Stomach smooth muscle (tissue), 2 donors: ENCODE results near the gene ARID5A.

Experiments
- H3K27ac ChIP-seq: one replicate; pipeline ENCODE4 v1.7.0; 2013; ENCODE audit warnings: mild to moderate bottlenecking, low read length, inconsistent platforms
- H3K27me3 ChIP-seq, 2 donors: one replicate each; pipeline ENCODE4 v1.7.0; 2013; ENCODE audit warnings: low read length in 2 of 2; ENCODE audit not compliant: insufficient read depth in 2 of 2, control insufficient read depth in 1 of 2
- H3K36me3 ChIP-seq, 2 donors: one replicate each; pipeline ENCODE4 v1.7.0; 2013; ENCODE audit warnings: low read length in 2 of 2; ENCODE audit not compliant: control insufficient read depth in 2 of 2, insufficient read depth in 2 of 2
- H3K4me1 ChIP-seq: one replicate; pipeline ENCODE4 v1.7.0; 2013; ENCODE audit warnings: low read length; ENCODE audit not compliant: control insufficient read depth, insufficient read depth
- H3K4me3 ChIP-seq, 2 donors: one replicate each; pipeline ENCODE4 v1.7.0; 2013; ENCODE audit warnings: low read length in 2 of 2
- H3K9ac ChIP-seq, 2 donors: one replicate each; pipeline ENCODE4 v1.7.0; 2013; ENCODE audit warnings: low read length in 2 of 2, mild to moderate bottlenecking in 1 of 2
- H3K9me3 ChIP-seq, 2 donors: one replicate each; pipeline ENCODE4 v1.7.0; 2013; ENCODE audit warnings: low read length in 2 of 2; ENCODE audit not compliant: control insufficient read depth in 2 of 2
- donor health status: healthy.
- donor health status: Pancreatic carcinoma.

The ARID5A gene

DNA sequence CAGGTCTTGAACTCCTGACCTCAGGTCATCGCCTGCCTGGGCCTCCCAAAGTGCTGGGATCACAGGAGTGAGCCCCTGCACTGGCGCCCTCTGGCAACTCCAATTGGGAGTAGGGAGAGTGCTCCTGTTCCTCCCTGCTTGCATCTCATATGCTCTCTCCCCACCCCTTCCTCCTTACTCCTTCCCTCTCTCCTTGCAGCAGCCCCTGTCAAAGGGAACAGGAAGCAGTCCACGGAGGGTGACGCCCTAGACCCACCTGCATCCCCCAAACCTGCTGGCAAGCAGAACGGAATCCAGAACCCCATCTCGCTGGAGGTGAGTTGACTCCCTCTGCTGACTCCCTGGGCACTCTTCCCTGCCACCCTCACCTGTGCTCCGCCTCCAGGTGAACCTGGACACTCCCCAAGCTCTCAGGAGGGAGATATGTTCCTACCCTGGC is 10.7 kb downstream of the ARID5A start:
- Histone ChIP-seq H3K27me3 (no peaks in the 10 kb centered on the region), H3K9ac (no peak overlapping the region), H3K27ac (no peak overlapping the region), H3K4me1 (peaks cover 12% of the 10 kb centered on the region), H3K36me3 (peaks cover 19 to 46% of the 10 kb centered on the region in 2 donors), H3K4me3 (no peak overlapping the region), H3K9me3 (no peaks in the 10 kb centered on the region)

DNA sequence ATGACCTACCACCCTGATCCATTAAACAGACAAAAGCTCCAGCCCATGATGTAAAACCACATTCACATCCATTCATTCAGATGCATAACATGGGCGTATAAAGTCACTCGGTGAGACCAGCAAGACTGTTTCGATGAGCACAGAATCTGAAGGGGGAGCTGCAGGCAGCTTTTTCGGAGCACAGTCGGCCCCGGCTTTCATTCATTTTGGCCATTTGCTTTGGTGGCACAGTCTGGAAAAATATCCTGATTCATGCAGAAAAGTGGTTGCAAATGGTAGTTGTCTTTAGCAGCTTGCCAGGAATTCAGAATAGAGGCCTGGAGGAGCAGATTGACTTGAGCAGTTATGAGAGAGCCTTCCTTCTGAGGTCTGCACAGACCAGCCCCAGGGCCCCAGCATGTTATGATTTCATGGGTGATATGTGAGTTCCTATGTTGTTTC is 11.2 kb downstream of the ARID5A start:
- no peaks in the 10 kb centered on the region for H3K27me3 ChIP-seq

DNA sequence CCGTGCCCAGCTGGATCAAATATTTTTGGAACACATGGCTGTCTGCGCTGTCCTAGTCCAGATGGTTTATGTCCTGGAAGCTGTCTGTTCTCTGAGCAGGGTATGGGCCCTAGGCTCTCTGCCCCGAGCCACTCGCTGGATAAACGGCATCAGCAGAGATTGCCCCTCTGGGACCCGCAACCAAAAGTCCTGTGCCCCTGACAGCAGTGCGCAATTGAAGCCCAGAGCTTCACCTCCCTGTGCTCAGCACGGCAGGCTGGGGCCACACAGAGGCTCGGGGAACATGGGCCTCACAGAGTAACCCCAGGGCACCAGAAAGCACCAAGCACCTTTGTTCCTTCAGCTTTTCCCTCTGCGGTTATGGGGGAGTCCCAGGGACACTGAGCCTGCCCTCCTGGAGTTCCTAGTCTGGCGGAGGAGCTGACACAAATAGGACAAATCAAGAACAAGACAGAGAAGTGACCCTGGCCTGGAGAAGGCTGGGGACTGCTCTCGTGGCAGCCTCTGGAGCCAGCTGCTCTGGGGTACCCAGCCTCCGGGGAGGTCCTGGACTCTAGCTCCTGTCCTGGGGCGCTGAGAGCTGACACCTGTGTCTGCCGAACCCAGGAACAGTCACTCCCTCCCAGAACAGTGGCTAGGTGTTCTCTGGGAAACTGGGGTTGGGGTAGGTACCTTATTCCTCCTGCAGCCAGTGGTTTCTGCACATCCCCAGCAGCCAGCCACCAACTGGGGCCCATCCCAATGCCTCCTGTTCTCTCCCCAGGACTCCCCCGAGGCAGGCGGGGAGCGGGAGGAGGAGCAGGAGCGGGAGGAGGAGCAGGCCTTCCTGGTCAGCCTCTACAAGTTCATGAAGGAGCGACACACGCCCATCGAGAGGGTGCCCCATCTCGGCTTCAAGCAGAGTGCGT is 12.3 kb downstream of the ARID5A start:
- Histone ChIP-seq H3K36me3 (peaks cover 21 to 39% of the 10 kb centered on the region in 2 donors), H3K4me3 (no peak overlapping the region), H3K4me1 (peaks cover 3% of the 10 kb centered on the region), H3K9ac (no peak overlapping the region), H3K27me3 (no peaks in the 10 kb centered on the region), H3K9me3 (no peaks in the 10 kb centered on the region), H3K27ac (no peak overlapping the region)

More for the DNA sequence above, 11.2 kb downstream of the ARID5A start:
- Histone ChIP-seq H3K9me3 (no peaks in the 10 kb centered on the region), H3K9ac (no peak overlapping the region), H3K4me3 (no peak overlapping the region), H3K4me1 (peaks cover 7% of the 10 kb centered on the region), H3K27ac (no peak overlapping the region), H3K36me3 (peaks cover 21 to 44% of the 10 kb centered on the region in 2 donors)

DNA sequence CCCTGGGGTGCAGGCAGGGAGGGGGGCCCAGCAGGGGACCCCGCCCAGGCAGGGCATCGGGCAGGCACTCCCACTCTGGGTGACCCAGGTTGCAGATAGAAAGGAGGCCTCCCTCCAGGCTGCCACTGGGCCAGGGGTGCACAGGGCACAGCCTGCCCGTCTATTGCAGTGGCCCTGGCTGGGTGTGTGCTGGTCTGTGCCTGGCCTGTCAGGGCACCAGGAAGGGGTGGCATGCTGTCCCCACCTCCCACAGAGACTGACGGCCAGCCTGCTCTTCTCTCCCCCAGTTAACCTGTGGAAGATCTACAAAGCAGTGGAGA is 12.9 kb downstream of the ARID5A start:
- peaks cover 7% of the 10 kb centered on the region for H3K4me1 ChIP-seq
- H3K9me3 ChIP-seq = no peaks in the 10 kb centered on the region
- no peak overlapping the region for H3K9ac ChIP-seq
- no peak overlapping the region for H3K4me3 ChIP-seq
- peaks cover 21 to 39% of the 10 kb centered on the region in 2 donors for H3K36me3 ChIP-seq
- no peak overlapping the region for H3K27ac ChIP-seq
- no peaks in the 10 kb centered on the region for H3K27me3 ChIP-seq

DNA sequence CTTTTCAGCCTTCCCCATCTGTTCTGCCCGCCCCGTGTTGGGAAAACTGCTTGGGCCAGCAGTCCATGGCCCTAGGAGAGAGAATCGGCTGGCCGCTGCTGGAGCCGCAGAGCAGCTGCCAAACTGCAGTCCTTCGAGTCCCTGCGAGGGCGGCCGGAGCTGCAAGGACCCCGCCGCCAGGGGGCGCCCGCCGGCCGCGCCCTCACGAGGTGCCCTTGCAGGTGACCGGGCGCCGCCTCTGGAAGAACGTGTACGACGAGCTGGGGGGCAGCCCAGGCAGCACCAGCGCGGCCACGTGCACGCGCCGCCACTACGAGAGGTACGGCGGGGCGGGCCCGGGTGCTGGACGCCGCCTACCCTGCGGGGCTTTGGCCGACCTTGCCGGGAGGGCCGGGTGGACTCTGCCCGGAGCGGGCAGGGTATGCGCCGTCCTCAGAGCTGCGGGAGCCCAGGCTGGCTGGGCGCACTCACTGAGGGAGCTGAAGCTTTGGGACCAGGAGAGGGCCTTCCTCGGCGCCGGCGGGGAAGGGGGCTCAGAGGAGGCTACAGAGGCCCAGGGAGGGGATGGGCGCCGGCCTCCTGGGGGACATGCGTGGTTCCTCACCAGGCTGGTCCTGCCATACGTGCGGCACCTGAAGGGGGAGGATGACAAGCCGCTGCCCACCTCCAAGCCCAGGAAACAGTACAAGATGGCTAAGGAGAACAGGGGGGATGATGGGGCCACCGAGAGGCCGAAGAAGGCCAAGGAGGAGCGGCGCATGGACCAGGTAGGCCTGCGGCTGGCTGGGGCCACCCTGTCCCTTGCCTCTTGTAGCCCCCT is 13.6 kb downstream of the ARID5A start:
- Histone ChIP-seq H3K27ac (no peak overlapping the region), H3K4me1 (peaks cover 10% of the 10 kb centered on the region), H3K9me3 (no peaks in the 10 kb centered on the region), H3K27me3 (no peaks in the 10 kb centered on the region), H3K9ac (no peak overlapping the region), H3K36me3 (peaks cover 21 to 39% of the 10 kb centered on the region in 2 donors), H3K4me3 (no peak overlapping the region)

DNA sequence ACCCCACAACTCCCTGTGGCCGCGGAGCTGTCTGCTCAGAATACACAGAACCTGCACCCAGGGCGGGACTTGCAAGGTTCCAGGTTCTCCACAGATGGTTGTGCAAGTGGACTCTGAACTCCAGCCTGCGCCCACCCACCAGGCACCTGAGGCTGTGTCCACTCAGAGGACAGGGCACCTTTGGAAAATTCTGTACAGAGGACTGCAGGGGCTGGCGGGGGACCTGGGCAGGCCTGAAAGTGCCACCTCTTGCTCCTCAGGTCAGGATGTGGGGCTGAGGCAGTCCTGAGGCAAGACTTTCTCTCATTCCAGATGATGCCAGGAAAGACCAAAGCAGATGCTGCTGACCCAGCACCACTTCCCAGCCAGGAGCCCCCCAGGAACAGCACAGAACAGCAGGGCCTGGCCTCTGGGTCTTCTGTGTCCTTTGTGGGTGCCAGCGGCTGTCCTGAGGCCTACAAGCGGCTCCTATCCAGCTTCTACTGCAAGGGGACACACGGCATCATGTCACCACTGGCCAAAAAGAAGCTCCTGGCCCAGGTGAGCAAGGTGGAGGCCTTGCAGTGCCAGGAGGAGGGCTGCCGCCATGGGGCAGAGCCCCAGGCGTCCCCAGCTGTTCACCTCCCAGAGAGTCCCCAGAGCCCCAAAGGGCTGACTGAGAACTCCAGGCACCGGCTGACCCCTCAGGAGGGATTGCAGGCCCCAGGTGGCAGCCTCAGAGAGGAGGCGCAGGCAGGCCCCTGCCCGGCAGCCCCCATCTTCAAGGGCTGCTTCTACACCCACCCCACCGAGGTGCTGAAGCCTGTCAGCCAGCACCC is 14.4 kb downstream of the ARID5A start:
- Histone ChIP-seq H3K27ac (no peak overlapping the region), H3K27me3 (no peaks in the 10 kb centered on the region), H3K9me3 (no peaks in the 10 kb centered on the region), H3K9ac (no peak overlapping the region), H3K4me1 (peaks cover 10% of the 10 kb centered on the region), H3K4me3 (no peak overlapping the region), H3K36me3 (peaks cover 21 to 38% of the 10 kb centered on the region in 2 donors)

DNA sequence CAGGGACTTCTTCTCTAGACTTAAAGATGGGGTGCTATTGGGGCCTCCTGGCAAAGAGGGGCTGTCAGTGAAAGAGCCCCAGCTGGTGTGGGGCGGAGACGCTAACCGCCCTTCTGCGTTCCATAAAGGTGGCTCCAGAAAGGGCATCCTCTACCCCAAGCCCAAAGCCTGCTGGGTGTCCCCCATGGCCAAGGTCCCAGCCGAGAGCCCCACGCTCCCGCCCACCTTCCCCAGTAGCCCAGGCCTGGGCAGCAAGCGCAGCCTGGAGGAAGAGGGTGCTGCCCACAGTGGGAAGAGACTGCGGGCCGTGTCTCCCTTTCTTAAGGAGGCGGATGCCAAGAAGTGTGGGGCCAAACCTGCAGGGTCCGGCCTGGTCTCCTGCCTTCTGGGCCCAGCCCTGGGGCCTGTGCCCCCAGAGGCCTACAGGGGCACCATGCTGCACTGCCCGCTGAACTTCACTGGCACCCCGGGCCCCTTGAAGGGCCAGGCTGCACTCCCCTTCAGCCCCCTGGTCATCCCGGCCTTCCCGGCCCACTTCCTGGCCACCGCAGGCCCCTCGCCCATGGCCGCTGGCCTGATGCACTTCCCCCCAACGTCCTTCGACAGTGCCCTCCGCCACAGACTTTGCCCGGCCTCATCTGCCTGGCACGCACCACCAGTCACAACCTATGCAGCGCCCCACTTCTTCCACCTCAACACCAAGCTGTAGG is 15.2 kb downstream of the ARID5A start:
- Histone ChIP-seq H3K4me3 (no peak overlapping the region), H3K9ac (no peak overlapping the region), H3K9me3 (no peaks in the 10 kb centered on the region), H3K27ac (no peak overlapping the region), H3K36me3 (peaks cover 21 to 36% of the 10 kb centered on the region in 2 donors), H3K4me1 (peaks cover 10% of the 10 kb centered on the region), H3K27me3 (no peaks in the 10 kb centered on the region)

DNA sequence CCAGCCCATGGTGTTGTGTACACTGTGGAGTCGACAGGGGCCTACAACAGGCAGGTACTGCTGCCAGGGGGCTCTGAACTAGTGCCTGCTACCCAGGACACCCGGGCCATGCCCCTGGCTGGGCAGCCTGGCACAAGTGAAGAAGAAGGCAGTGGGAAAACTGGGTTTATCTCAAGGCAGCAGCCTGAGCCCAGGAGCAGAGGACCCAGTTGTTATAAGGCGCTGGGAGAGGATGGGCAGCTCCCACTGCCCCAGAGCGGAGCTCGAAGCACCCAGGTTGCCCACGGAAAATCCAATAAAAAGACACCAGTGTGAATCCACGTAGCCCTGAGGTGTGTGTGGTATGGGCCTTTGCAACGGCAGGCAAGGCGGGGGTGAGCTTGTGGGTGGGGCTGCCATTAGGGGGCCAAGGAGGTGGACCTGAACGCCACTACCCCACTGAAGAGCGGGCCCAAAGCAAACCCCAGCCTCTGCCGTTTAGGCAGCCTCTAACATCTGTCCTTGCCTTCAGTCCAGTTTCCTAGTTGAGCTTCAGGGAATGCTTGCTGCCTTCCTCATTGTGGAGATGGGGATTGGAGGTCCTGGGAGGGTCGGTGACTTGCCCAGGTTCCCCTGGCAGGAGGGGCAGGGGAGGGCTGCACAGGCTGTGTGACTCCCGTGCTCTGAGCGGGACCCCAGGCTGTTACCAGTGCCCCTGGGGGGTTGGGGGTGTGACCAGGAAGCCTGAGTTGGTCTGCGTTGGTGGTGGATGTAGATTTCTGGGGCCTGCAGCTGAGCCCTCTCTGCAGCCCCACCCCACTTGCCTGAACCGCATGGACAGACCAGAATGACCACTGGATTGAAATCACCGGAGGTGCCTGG is 16.0 kb downstream of the ARID5A start:
- Histone ChIP-seq H3K9ac (no peak overlapping the region), H3K36me3 (peaks cover 21 to 32% of the 10 kb centered on the region in 2 donors), H3K4me3 (no peak overlapping the region), H3K9me3 (no peaks in the 10 kb centered on the region), H3K4me1 (peaks cover 7% of the 10 kb centered on the region), H3K27me3 (no peaks in the 10 kb centered on the region), H3K27ac (no peak overlapping the region)

DNA sequence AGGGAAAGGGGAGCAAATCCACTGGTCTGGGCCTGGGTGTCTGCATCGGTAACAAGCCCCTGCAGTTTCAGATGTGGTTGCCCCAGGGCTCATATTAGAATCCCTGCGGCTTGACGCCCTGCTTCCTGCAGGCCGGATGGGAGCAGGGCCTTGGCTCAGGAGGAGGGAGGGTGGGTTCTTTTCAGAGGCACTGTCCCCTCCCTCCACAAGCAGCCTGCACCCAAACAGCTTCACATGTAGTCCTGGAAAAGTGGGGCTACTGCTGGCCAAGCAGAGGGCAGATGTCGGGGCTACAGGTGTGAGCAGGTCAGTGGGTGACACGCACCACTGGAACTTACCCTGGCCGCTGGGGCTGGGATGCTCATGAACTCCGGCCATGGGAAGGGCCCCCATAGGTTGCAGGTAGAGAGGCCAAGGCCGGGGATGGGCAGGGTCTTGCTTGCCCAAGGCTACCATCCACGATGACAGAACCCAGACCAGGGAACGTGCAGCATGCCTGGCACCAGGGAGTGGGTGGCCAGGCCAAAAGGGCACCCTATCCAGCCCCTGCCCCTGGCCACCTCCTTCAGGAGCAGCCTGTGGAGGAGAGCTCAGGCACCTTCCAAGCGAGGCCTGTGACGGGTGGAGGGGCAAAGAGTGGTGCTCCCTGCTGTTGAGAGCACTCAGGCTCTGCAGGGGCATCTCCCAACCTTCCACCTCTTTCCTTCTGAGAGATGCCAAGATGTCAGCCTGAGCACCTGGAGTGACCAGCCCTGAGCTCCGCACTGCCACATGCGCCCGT is 16.8 kb downstream of the ARID5A start:
- peaks cover 18 to 26% of the 10 kb centered on the region in 2 donors for H3K36me3 ChIP-seq
- peaks cover 7% of the 10 kb centered on the region for H3K4me1 ChIP-seq

More for the DNA sequence above, 16.8 kb downstream of the ARID5A start:
- H3K9ac ChIP-seq = no peak overlapping the region
- no peak overlapping the region for H3K4me3 ChIP-seq
- no peak overlapping the region for H3K27ac ChIP-seq
- no peaks in the 10 kb centered on the region for H3K9me3 ChIP-seq
- H3K27me3 ChIP-seq = no peaks in the 10 kb centered on the region
